ENCODE measurements around the gene PDLIM5.

The PDLIM5 gene

DNA sequence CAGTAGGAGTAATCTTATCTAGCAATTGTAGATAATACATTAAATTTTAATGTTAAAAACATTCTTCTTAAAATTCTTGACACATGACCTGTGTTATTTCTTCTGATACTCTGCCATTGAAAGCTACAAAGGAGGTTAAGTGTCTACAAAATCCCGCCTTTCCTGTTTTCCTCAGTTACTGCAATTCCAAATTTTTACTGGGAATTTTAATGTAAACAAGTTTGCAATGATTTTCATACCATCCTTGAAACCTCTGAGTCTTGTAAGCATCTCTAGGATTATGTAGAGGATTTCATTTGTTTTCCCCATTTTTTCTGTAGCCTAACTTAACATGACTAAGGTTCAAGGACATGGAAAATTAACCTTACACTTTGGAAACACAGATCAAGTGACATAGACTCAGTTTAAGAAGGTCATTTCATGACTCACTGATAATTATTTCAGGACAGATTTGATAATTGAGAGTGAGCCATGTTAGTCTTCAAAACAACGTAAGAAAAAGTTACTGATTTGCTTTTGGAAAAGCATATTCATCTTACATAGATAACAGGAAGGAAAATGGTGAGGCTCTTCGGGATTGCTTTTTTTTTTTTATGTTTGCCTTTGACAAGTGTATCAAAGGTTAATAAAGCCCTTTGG, 39.6 kb upstream of the PDLIM5 start:
- no peaks in the 10 kb centered on the region for H3K36me3 ChIP-seq (ENCODE audit: control insufficient read depth, insufficient read depth, low read length)
- H3K4me3 ChIP-seq (replicated peaks; ENCODE audit: low read depth, low read length) = no peak overlapping the region
- H3K27me3 ChIP-seq (replicated peaks; ENCODE audit: control insufficient read depth, insufficient read depth, low read length) = no peaks in the 10 kb centered on the region

DNA sequence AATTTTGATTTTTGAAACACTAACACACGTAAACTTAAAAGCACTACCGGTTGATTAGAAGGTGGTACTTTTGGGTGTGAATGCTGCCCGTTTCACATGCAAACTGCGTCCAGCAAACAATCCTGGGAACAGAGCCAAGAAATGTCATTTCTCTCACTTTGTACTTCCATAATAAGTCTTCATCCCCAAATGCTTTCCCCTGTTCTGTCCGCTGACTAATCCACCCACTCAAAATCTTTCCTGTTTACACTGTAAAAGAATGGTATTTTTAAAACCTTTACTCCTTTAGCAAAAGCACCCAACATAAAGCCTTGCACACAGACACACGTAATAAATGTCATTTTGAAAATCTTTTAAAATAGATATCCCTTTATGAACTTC, 39.1 kb upstream of the PDLIM5 start:
- TF ChIP-seq, protein P1, sequence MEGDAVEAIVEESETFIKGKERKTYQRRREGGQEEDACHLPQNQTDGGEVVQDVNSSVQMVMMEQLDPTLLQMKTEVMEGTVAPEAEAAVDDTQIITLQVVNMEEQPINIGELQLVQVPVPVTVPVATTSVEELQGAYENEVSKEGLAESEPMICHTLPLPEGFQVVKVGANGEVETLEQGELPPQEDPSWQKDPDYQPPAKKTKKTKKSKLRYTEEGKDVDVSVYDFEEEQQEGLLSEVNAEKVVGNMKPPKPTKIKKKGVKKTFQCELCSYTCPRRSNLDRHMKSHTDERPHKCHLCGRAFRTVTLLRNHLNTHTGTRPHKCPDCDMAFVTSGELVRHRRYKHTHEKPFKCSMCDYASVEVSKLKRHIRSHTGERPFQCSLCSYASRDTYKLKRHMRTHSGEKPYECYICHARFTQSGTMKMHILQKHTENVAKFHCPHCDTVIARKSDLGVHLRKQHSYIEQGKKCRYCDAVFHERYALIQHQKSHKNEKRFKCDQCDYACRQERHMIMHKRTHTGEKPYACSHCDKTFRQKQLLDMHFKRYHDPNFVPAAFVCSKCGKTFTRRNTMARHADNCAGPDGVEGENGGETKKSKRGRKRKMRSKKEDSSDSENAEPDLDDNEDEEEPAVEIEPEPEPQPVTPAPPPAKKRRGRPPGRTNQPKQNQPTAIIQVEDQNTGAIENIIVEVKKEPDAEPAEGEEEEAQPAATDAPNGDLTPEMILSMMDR (IDR thresholded peaks at IDR 0.05; ENCODE audit: insufficient read depth, low read length, poor library complexity, severe bottlenecking) = no peak
- H3K36me3 ChIP-seq (ENCODE audit: control insufficient read depth, insufficient read depth, low read length) = no peaks in the 10 kb centered on the region
- no peak for DNase-seq (ENCODE audit: extremely low read depth, insufficient read length)
- no peaks in the 10 kb centered on the region for H3K27me3 ChIP-seq (replicated peaks; ENCODE audit: control insufficient read depth, insufficient read depth, low read length)
- no peak overlapping the region for H3K4me3 ChIP-seq (replicated peaks; ENCODE audit: low read depth, low read length)

More for the DNA sequence above, 39.6 kb upstream of the PDLIM5 start:
- TF ChIP-seq, protein P1 (IDR thresholded peaks at IDR 0.05; ENCODE audit: insufficient read depth, low read length, poor library complexity, severe bottlenecking) = no peak
- DNase-seq (ENCODE audit: extremely low read depth, insufficient read length) = no peak

DNA sequence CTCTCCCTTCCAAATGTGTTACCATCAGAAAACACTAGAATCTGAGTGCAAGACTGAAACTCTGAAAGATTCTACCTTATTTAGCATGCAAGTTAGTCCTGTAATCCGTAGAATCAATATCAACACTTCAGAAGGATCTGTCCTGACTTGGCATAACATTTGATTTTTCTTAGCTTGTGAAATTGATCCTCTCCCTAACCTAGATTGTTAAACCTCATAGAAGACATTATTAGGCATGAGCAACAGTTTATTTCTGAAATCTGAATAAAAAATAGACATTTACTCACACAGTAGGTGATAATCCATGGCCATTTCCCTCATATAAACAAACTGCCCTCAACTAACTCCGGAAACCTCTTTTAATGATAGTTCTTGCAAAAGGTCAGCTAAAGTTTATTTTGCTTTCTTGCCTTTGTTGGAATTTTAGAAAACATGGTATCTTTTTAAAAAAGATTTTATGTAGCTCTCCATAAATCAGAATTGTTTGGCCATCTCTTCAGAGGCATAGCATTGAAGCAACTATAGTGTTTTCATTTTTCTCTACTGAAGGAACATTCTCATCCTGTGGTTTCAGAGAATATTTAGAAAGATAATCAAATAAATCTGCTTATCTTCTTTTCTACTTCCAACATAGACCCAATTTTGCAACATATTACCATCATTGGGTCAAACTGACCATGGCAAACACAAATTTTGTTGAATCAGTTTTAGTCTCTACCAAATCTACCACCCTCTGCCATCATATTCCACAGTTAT, 38.5 kb upstream of the PDLIM5 start:
- H3K4me3 ChIP-seq (replicated peaks; ENCODE audit: low read depth, low read length) = no peak overlapping the region
- no peak for DNase-seq (ENCODE audit: extremely low read depth, insufficient read length)
- H3K36me3 ChIP-seq (ENCODE audit: control insufficient read depth, insufficient read depth, low read length) = no peaks in the 10 kb centered on the region
- TF ChIP-seq, protein P1 (IDR thresholded peaks at IDR 0.05; ENCODE audit: insufficient read depth, low read length, poor library complexity, severe bottlenecking) = no peak
- H3K27me3 ChIP-seq (replicated peaks; ENCODE audit: control insufficient read depth, insufficient read depth, low read length) = no peaks in the 10 kb centered on the region

DNA sequence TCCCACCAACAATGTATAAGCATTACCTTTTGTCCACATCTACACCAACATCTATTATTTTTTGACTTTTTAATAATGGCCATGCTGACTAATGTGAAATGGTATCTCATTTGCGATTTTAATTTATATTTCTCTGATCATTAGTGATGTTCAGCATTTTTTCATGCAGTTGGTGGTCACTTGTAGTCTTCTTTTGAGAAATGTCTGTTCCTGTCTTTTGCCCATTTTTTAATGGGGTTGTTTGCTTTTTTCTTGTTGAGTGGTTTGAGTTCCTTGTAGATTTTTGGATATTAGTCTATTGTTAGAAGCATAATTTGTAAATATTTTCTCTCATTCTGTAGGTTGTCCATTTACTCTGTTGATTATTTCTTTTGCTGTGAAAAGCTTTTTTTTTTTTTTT, 36.8 kb upstream of the PDLIM5 start:
- Histone ChIP-seq H3K27me3 (replicated peaks; ENCODE audit: control insufficient read depth, insufficient read depth, low read length) (no peaks in the 10 kb centered on the region), H3K4me3 (replicated peaks; ENCODE audit: low read depth, low read length) (no peak overlapping the region), H3K36me3 (ENCODE audit: control insufficient read depth, insufficient read depth, low read length) (no peaks in the 10 kb centered on the region)
- DNase-seq (ENCODE audit: extremely low read depth, insufficient read length) = no peak
- TF ChIP-seq, protein P1 (IDR thresholded peaks at IDR 0.05; ENCODE audit: insufficient read depth, low read length, poor library complexity, severe bottlenecking) = no peak

DNA sequence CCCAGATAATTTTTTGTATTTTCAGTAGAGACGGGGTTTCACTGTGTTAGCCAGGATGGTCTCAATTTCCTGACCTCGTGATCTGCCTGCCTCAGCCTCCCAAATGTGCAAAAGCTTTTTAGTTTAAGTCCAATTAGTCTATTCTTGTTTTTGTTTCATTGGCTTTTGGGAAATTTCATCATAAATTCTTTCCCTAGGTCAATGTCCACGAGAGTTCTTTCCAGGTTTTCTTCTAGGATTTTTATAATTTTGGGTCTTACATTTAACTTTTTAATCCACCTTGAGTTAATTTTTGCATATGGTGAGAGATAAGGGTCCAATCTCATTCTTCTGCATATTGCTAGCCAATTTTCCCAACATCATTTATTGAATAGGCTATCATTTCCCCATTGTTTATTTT, 36.3 kb upstream of the PDLIM5 start:
- TF ChIP-seq, protein P1 (IDR thresholded peaks at IDR 0.05; ENCODE audit: insufficient read depth, low read length, poor library complexity, severe bottlenecking) = no peak
- DNase-seq (ENCODE audit: extremely low read depth, insufficient read length) = no peak
- H3K27me3 ChIP-seq (replicated peaks; ENCODE audit: control insufficient read depth, insufficient read depth, low read length) = no peaks in the 10 kb centered on the region
- no peaks in the 10 kb centered on the region for H3K36me3 ChIP-seq (ENCODE audit: control insufficient read depth, insufficient read depth, low read length)
- no peak overlapping the region for H3K4me3 ChIP-seq (replicated peaks; ENCODE audit: low read depth, low read length)
